HG03342 (cell line): ENCODE measurements around the gene AGBL4.

Experiments
- ATAC-seq: cut with Tn5 transposase; IDR thresholded peaks from one replicate; pipeline ENCODE4 v1.9.1; 2021; ENCODE audit warnings: mild to moderate bottlenecking, moderate library complexity; ENCODE audit not compliant: unreplicated experiment

Gene AGBL4

GRCh38 chr1:48851638-48852037, 1172.1 kb downstream of the AGBL4 start:
- no peak for ATAC-seq

GRCh38 chr1:48848035-48848434, 1175.7 kb downstream of the AGBL4 start:
- ATAC-seq, result no peak

- ATAC-seq, result no peak
These were observed 1177.3 kb downstream of the AGBL4 start for GRCh38 chr1:48846441-48846840.

- ATAC-seq, result no peak
These were observed 1179.6 kb downstream of the AGBL4 start for GRCh38 chr1:48844187-48844586.

GRCh38 chr1:48841966-48842365, 1181.8 kb downstream of the AGBL4 start:
- ATAC-seq, result no peak

GRCh38 chr1:48841461-48841860, 1182.3 kb downstream of the AGBL4 start:
- ATAC-seq, result no peak

GRCh38 chr1:48831120-48831978, 1192.4 kb downstream of the AGBL4 start:
- ATAC-seq, result no peak

GRCh38 chr1:48830715-48831114, 1193.0 kb downstream of the AGBL4 start:
- no peak for ATAC-seq

- no peak for ATAC-seq
These were observed 1194.3 kb downstream of the AGBL4 start for GRCh38 chr1:48829446-48829845.

- no peak for ATAC-seq
These were observed 1200.6 kb downstream of the AGBL4 start for GRCh38 chr1:48823168-48823567.

GRCh38 chr1:48820491-48820890, 1203.3 kb downstream of the AGBL4 start:
- ATAC-seq, result no peak

- peak; percentile 72 for ATAC-seq
These were observed 1206.1 kb downstream of the AGBL4 start for GRCh38 chr1:48817505-48818114.

- ATAC-seq, result no peak
These were observed 1213.0 kb downstream of the AGBL4 start for GRCh38 chr1:48810740-48811139.

GRCh38 chr1:48808496-48808895, 1215.3 kb downstream of the AGBL4 start:
- no peak for ATAC-seq

- no peak for ATAC-seq
These were observed 1216.0 kb downstream of the AGBL4 start for GRCh38 chr1:48807554-48808260.

- ATAC-seq, result no peak
These were observed 1220.3 kb downstream of the AGBL4 start for GRCh38 chr1:48803474-48803873.

GRCh38 chr1:48794816-48795215, 1228.9 kb downstream of the AGBL4 start:
- ATAC-seq, result no peak

GRCh38 chr1:48793863-48794262, 1229.9 kb downstream of the AGBL4 start:
- peak; percentile 92 for ATAC-seq

- ATAC-seq, result no peak
These were observed 1230.8 kb downstream of the AGBL4 start for GRCh38 chr1:48792961-48793360.

- peak; percentile 29 for ATAC-seq
These were observed 1233.4 kb downstream of the AGBL4 start for GRCh38 chr1:48790397-48790796.

- ATAC-seq, result no peak
These were observed 1233.9 kb downstream of the AGBL4 start for GRCh38 chr1:48789903-48790302.

GRCh38 chr1:48785869-48786268, 1237.9 kb downstream of the AGBL4 start:
- ATAC-seq, result no peak
